Measurements from ENCODE around the gene KCNMB4.

KCNMB4 gene, protein sequence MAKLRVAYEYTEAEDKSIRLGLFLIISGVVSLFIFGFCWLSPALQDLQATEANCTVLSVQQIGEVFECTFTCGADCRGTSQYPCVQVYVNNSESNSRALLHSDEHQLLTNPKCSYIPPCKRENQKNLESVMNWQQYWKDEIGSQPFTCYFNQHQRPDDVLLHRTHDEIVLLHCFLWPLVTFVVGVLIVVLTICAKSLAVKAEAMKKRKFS

DNA sequence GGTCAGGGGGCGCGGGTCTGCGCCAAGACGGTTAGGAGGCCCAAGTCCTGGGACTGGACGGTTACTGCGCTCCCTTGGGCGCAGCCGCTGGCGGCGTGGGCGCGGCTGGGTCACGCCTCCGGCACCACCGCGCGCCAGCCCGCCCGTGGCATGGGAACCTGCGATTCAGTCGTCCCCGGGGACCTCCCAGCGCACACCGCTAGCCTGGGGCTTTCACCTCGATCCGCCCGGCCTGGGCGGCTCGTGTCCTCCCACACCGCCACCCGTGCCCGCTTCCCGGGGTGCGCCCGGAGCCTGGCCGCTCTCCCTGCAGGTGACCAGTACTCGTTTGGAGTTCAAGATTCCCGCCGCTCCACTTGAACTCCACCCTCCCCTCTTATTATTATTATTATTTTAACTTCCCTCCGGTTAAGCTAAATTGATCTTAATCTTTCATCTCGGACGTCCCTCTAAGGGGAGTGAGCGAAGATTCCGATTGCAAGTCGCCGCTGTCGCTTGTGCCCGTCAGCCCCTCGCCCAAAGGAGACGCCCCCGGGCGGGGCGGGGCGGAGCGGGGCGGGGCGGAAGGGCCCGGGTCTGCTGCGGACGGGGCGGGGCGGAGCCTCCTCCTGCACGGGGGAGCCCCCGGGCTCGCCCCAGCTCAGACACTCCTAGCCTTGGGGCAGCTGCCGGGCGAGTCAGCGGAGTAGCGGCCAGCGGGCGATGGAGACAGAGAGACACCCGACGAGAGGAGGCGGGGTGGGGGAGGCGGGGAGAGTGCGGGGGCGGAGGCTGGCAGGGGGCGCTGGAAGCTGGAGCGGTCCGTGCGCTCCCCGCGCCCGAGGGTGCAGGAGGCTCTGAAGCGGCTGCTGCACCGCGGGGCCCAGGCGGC, at the start of gene KCNMB4:
TSS of gene KCNMB4 (plus strand) at position 643 of the 871 bp plus-strand sequence. CDS start 445 bp downstream, outside the sequence.
- peak; percentile 91 for DNase-seq

DNA sequence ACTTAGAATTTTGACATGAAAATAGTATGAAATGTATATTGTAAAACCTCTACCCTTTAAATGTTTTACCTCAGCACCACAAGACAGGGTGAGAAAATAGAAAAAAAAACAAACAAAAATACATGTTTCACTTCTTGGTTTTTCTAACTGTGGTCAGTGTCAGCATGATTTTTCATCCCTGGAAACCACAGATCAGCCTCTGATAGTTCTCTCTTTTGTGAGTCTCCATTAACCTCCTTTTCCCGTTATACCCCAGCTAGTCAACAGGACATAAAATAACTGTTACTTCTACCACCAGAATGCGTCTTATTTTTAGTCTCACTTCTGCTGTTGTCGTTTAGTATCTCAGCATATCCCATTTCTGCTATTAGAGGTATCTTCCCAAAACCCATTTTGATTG, 48.3 kb upstream of the KCNMB4 start:
- no peak for DNase-seq

DNA sequence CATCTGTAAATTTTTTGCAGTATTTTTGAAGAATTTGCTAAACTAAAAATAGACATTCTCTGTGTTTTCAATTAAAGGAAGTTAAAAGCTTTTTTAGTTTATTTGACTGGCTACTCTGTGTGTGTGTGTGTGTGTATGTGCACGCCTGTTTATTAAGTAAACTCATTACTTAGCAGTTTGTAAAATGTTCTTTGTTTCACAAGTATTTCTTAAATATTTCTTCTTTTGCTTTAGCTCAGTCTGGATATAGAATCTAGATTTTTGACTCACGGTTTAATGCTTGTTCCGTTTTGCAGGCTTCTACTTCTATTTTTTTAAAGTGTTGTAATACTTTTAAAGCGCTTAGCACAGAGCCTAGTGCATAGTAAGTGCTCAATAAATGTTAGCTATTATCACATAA, 46.5 kb upstream of the KCNMB4 start:
- DNase-seq = no peak

DNA sequence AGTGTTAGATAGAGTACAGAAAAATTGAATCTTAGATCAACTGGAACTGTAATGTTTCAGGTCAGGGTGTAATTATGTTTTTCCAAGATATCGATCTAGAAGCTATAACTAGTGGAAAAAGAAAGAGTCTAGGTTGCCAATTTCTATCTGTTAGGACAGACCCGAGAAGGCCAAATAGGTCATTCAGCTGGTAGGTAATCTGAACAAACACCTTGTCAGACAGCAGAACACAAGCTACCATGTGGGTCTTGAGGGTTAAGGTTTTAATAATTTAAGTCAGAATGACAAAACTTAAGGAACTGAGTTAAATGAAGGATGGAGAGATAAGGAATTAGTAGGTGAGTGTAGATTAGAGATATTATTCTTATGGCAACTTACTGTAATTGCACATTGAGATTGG, 44.9 kb upstream of the KCNMB4 start:
- no peak for DNase-seq

DNA sequence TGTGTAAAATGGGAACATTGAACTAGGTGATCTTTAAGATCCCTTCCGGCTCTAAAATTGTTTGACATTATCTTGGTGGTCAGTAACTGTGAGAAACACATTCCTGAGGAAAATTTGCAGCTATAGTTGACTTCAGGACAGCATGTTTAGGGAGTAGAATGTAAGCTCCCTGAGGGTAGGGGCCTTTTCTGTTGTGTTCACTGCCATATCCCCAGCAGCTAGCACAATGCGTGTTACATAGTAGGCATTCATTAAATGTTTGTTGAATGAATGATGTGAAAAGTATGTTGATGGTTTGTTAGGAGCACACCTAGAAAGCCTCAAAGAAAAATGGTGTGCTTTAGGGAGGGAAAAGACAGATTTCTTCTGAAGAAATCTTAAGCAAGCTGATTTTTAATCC, 38.5 kb upstream of the KCNMB4 start:
- DNase-seq = no peak

DNA sequence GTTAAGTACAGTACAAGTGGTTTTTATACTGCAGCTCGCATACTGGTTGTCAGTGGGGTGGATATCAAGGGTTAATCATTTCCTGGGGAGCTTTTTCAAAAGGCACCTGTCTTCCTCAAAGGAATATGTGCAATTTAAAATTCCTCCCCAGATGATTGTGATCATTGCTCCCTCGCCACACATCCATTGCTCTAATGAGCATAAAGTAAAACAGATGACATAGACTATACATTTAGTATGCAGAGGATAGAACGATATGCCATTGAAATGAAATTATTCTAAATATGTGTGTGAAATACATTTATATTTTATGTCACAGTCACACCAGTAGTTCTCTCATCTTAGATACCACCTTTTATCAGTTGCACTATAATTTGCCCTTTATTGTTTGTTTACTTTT, 36.4 kb upstream of the KCNMB4 start:
- no peak for DNase-seq

DNA sequence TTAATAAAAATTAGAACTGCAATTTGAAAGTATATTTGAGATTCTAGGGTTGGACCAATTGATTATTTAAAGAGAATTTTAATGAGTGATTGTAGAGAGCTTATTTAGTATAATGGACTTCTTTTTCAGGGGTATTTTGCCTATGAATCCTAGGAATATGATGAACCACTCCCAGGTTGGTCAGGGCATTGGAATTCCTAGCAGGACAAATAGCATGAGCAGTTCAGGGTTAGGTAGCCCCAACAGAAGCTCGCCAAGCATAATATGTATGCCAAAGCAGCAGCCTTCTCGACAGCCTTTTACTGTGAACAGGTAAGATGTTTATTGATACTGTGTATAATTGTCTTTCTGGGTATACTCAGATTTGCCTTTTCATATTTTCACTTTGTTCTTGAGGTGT, 35.9 kb upstream of the KCNMB4 start:
- DNase-seq = no peak

DNA sequence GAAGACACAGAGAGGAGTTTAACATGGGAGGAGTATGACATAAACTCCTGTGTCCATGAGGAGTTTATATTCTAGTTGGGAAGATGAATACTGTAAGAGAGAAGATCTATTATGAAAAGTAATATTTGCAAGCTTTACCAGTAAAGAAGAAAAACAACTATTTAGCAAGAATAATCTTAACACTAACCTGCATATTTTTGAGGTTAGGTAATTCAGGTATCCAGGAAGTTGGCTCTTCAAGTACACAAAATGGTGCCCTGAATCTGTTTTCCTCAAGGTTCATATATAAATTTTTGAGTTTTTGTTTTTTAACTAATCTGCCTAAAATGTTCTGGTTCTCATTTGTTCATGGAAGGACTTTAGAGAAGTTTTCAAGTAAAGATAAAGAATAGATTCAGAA, 33.9 kb upstream of the KCNMB4 start:
- no peak for DNase-seq

DNA sequence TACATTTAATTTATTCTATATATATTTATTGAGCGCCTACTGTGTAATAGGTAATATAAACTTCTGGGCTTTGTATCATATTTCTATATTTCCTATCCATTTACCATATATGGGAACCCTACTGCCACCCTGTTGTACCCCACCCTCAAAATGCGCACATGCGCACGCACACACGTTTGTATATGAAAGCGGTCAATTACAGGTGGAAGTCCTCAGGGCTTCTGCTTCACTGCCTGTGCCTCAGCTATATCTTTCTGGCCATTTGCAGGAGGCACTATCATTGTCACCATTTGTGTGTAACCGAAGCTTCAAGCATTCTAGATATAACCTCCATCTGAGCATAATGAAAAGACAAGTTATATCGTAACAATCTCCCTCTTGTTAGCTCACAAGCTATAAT, 31.3 kb upstream of the KCNMB4 start:
- no peak for DNase-seq

DNA sequence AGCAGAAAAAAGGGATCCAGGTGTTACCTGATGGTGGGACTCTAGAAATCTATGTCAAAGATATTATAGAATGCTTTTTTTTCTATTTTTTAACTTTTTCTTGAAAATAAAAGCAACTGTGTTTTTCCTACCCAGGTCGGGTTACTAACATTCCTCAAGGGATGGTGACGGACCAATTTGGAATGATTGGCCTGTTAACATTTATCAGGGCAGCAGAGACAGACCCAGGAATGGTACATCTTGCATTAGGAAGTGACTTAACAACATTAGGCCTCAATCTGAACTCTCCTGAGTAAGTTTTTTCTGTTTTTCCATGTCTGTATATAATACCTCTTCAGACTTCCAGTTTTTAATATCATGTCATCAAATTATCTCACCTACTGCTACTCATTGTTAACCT, 27.6 kb upstream of the KCNMB4 start:
- DNase-seq = no peak

DNA sequence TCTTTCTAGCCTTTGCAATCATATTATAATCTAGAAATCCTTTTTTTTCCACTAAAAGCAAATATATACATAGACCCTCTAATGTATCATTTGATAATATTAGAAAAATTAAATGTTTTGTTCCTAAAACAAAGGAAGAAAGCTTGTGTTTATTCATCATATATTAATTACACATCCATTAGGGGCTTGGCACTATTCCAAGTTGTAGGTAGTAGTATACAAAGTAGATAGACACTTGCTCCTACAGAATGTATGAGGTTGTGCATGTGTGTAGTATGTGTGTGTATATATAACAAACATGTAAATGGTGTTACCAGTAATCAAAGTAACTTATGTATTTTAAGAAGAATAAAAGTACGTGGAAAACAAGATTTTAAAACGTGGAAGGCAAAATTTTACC, 15.0 kb upstream of the KCNMB4 start:
- DNase-seq = no peak

DNA sequence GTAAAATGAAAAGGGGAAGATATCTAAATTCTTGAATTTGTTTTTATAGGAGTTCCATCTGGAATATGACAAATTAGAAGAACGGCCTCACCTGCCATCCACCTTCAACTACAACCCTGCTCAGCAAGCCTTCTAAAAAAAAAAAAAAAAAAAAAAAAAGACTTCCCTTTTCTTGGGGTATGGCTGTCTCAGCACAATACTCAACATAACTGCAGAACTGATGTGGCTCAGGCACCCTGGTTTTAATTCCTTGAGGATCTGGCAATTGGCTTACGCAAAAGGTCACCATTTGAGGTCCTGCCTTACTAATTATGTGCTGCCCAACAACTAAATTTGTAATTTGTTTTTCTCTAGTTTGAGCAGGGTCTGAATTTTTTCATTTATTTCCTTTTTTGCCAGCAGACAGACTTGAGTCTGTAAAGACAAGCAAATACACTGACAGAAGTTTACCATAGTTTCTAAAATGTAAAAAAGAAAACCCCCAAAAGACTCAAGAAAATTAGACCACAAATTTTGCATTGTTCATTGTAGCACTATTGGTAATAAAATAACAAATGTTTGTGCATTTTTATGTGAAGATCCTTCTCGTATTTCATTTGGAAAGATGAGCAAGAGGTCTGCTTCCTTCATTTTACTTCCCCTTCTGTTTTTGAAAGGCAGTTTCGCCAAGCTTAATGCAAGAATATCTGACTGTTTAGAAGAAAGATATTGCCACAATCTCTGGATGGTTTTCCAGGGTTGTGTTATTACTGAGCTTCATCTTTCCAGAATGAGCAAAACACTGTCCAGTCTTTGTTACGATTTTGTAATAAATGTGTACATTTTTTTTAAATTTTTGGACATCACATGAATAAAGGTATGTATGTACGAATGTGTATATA, 12.1 kb upstream of the KCNMB4 start:
- DNase-seq = no peak

DNA sequence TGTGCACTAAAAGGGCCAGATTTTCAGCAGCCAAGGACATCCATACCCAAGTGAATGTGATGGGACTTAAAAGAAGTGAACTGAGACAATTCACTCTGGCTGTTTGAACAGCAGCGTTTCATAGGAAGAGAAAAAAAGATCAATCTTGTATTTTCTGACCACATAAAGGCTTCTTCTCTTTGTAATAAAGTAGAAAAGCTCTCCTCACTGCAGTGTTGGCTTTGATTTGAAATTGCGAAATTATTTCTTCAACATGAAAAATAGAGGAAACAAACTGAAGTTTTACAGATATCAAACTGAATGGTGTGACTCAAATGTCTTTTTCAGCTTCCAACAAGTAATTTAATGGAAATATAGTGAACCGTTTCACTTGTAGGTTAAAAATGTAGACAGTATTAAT, 11.3 kb upstream of the KCNMB4 start:
- DNase-seq = no peak

DNA sequence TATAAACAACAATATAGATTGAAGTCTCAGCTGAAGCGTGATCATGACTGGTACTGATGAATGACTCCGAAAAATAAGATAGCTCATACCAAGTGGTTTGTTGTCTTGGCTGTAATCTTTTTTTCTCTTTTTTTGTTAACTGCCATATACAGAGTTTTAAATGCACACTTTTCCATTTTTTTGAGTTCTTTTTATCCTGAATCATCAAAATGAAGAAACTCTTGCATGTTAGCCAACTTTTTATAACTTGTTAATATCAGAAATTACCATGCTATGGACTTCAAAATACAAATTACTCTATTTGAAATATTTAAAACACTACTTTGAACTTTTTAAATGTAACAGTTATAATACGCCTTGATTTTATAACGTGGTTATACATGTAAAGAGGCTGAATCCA, 10.1 kb upstream of the KCNMB4 start:
- DNase-seq = no peak

DNA sequence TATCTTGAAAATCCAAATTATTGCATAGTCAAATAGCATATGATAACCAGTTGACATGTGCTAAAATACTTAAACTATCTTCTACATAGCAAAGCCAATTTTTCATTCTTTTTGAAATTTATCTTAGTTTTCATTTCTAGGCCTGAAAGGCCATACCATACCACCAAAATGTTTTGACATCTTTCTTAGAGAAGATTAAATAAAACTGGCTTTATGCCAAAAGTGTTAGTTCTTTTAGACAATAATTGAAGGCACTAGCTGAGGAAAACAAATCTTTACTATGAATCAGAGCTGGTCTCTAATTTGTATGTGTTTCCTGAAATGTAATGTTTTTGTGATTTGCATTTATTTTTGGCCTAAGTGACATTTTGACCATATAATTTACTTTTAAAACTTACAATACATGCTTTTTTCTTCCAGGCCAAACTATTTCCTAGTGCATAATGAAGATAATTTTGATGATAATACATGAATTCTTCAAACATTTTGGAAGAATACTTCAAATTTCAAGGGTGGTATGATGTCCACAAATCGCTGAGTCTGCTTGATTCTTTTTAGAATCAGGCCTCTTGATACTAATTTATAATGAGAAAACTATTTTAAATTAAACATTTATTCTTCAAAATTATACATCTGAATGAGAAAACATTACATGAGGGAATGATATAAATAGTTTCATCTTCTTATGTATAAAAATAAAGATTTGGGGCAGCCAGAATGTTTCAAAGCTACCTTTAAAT, 6.5 kb upstream of the KCNMB4 start:
- DNase-seq = no peak

DNA sequence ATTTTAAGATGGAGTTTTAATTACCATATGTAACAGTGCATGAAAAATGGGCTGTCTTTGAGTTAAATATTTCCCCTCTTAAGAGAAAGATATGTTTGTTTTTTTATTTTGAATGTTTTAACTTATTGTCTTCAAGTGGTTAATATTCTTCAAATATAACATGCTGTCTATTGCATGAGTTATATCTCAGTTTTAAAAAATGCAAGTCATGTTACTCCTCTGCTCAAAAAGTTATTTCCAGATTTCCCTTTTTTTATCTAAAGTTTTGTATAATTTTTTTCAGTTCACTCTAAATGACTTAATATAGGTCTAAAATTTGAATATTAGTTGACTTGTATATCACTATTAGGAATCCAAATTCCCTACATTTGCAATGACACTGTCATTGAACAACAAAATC, 5.9 kb upstream of the KCNMB4 start:
- no peak for DNase-seq

DNA sequence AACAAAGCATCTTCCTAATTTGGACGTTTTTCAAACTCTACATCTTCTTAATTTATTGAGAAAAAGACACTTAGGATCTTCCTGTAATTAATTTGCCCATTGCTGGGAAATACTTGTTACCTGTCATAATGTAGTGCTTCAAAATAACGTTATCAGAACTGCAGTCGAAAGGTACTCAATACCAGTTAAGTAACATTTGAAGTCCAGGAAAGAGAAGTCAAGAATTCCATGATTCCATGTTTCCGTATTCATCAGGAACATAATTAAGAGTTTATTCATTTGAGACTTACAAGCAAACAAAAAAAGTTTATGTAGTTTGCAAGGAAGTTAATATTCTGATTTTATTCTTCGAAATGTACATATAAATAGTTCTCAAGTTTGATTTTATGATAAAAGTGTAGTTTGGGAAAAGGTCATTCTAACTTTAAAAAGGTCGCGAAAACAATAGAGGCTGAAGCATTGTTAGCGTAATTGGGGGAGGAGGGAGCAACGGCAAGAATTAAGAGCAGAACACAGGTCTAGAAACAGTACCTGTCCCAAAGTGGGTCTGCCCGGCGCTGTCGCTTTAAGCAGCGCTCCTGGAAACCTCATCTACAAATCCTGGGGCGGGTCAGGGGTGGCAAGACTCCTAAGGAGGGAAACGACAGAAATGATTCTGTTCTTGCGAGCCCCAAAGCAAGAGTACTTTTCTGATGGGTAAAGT, 1.2 kb upstream of the KCNMB4 start:
- peak; percentile 62 for DNase-seq

DNA sequence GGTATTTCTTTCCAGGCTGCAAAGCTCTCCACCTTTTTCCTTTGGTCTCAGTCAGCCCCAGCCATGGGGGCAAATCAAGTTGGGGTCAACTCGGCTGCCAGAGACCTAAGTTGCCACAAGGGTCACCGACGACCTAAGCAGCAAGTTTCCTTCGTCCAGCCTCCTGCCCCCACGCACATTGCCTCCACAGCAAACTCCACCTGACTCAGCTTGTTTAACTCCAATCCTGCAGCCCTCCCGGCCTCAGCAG, 767 bp upstream of the KCNMB4 start:
- no peak for DNase-seq

DNA sequence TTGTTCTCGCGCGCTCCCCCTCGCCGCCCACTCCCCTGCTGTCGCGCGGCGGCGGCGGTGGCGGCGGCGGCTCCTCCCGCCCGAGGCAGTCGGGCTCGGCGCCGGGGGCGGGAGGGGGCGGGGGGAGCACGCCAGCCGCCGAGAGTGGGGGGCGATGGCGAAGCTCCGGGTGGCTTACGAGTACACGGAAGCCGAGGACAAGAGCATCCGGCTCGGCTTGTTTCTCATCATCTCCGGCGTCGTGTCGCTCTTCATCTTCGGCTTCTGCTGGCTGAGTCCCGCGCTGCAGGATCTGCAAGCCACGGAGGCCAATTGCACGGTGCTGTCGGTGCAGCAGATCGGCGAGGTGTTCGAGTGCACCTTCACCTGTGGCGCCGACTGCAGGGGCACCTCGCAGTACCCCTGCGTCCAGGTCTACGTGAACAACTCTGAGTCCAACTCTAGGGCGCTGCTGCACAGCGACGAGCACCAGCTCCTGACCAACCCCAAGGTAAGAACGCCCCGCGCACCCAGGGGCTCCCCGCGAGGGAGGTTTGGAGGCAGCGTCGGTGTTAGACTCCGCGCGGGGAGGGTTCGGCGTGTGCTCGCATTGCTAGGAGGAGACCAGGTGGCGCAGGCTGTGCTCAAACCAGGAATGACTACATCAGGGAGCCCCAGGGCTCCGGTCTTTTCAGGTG, 629 bp downstream of the KCNMB4 start:
- peak; percentile 84 for DNase-seq

DNA sequence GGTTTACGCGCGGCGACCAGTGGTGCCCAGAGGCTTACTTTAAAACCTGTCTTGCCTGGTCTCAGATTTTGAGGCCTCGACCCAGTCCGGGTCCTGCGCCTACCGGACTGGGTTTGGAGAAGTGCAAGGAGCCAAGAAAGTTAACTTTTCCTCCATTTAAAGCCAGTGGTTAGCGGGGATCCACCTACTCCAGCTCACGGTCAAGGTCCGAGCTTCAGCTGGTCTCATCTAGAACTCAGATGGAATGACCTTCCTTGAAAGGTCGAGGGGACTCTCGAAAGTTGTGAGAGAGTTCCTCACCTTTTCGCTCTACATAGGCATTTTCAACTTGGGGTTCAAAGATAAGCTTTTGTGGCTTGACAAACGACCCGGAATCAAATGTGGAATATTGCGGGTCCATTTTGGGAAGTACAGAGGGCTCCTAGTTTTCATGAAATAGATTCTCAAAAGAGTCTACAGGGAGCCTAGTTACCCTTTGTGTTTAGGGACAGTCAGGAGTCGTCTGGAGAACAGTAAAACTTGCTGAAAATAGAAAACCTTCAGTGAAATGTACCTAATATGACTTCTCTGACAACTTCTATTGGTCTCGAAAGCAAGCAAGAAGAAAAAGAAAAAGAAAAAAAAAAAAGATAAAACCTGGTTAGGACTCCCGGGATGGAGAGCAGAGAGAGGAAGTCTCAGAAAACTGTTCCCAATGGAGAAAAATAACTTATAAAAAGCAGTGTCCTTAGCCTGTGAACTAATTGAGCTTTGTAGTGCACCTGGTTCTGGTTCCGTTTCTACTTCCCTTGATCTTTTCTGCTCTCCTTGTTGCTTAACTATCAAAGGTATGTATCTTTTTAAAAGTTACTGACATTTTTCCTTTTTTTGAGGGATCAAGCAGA, 1.4 kb downstream of the KCNMB4 start:
- DNase-seq = no peak

DNA sequence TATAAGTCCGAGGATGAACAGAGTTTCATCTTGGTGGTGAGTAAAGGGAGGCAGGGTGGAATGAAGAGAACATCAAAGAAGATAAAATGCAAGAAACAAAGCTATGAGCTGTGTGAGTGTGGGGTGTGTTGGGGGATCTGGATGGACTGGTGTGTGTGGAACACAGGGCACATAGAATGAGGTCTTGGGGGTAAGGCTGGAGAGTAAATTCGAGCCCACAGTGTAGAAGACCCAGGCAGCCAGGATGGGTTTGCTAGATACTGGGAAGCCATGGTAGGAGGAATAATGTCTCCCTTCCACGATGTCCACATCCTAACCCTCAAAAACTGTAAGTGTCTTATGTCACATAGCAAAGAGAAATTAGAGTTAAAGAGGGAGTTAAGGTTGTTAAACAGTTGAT, 6.8 kb downstream of the KCNMB4 start:
- DNase-seq = no peak

All from activated effector memory CD4-positive, alpha-beta T cell treated with anti-CD3 and anti-CD28 coated beads, Interleukin-2, amount 50 U/mL, for 16 hours (primary cell).